Uterus (tissue), 4 donors: ENCODE data around the gene SFMBT2. TPM values are rescaled to one million over a fixed set of nuclear protein-coding genes. Genes with fewer than 3 reads are reported as not detected.

ENCODE experiments used
- DNase-seq, 2 donors: peaks; one replicate each; pipeline ENCODE4 v3.0.0-alpha.2; 2019 to 2020
- H3K27ac ChIP-seq, 2 donors: fragments of 200-600 bp; sonication (generic); 1 replicate in 1 of 2; 2 replicates in 1 of 2; pipeline ENCODE4 v1.5.1; 2016 to 2018
- H3K27me3 ChIP-seq, 2 donors: fragments of 200-600 bp; sonication (generic); one replicate each; pipeline ENCODE4 v1.5.1; 2018 to 2019; ENCODE audit warnings: control low read depth in 1 of 2
- H3K36me3 ChIP-seq, 2 donors: fragments of 200-600 bp; sonication (generic); one replicate each; pipeline ENCODE4 v1.5.1; 2019; ENCODE audit warnings: control low read depth in 1 of 2
- H3K4me1 ChIP-seq, 2 donors: fragments of 200-600 bp; sonication (generic); one replicate each; pipeline ENCODE4 v1.5.1; 2018 to 2019; ENCODE audit warnings: control low read depth in 1 of 2
- H3K4me3 ChIP-seq, 2 donors: fragments of 200-600 bp; sonication (generic); 1 replicate in 1 of 2; 2 replicates in 1 of 2; pipeline ENCODE4 v1.5.1; 2018 to 2019; ENCODE audit warnings: mild to moderate bottlenecking in 1 of 2
- H3K9me3 ChIP-seq, 2 donors: fragments of 200-600 bp; sonication (generic); one replicate each; pipeline ENCODE4 v1.5.1; 2019; ENCODE audit warnings: control low read depth in 1 of 2
- POLR2A ChIP-seq, 2 donors: fragments of 450-650 bp; IDR thresholded peaks; one replicate each; pipeline ENCODE4 v1.6.1; 2016; ENCODE audit warnings: antibody characterized with exemption in 2 of 2, mild to moderate bottlenecking in 1 of 2, moderate library complexity in 1 of 2
- intact Hi-C: fragments of 100-400 bp; cut with DNase I; formaldehyde crosslinking; loops from one replicate; pipeline ENCODE4 v1.15.1; 2023; ENCODE audit warnings: low total_unique reads
- total RNA-seq, 4 donors: library from RNA; depleted of rRNA in 3 of 4; stranded (reverse); fragments of >200 nt in 3 of 4; gene quantifications; one replicate each; pipeline versions ENCODE4 v1.1.0 to v1.2.4, GENCODE V29; 2014 to 2023
- TF ChIP-seq, protein P1 (sequence below), 4 experiments: fragments of 200-600 bp in 2 of 4; fragments of 450-650 bp in 2 of 4; sonication (generic) in 2 of 4; IDR thresholded peaks; one replicate each; pipeline ENCODE4 v1.5.1; 2016 to 2019; ENCODE audit warnings: antibody characterized with exemption in 4 of 4, mild to moderate bottlenecking in 2 of 4, moderate library complexity in 1 of 4
- donor health status: DM: yes; HTN: yes; CAD: no.

SFMBT2 gene
- total RNA-seq, 4 donors from 2014 or later = 7.7 to 23.4 (median 14.7) TPM

DNA sequence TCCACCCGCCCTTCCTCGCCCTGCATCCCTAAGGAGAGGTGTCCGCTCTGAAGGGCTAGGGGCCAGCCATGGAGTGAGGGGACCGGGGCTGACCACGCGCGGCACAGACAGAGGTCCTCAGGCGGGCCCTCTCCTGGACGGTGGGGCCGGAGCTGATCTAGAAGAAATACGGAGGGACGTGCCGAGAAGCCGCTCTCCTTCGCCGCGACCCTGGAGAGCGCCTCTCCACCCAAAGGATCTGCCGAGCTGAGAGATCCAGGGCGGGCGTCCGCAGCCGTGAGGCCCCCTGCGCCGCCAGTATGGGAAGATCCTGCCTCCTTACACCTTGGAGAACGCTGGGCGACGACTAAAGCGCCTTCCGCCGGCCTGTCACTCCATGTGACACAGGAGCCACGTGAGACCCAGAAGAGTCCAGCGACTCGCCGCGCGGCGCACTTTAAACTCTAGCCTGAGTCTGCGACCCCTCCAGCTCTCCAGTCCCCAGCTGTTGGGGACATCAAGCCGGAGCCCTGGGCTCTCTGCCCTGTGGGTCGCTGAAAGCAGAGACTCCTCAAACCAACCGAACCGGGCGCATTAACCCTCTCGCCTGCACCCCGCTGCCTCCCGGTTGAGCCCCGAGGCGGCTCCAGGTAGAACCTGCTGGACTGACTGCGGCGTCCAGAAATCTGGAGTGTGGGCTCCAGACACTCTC is 1.5 kb upstream of the SFMBT2 start:
- Histone ChIP-seq H3K9me3 (no peaks in the 10 kb centered on the region), H3K27ac (no peak overlapping the region), H3K4me1 (peaks cover 0 to 14% of the 10 kb centered on the region in 2 donors), H3K27me3 (peaks cover 3 to 9% of the 10 kb centered on the region in 2 donors), H3K36me3 (no peaks in the 10 kb centered on the region), H3K4me3 (no peak overlapping the region)
- DNase-seq = peak in 1 of 2 donors; percentile 20
- no peak for TF ChIP-seq POLR2A (IDR thresholded peaks at IDR 0.05)
- TF ChIP-seq, protein P1, sequence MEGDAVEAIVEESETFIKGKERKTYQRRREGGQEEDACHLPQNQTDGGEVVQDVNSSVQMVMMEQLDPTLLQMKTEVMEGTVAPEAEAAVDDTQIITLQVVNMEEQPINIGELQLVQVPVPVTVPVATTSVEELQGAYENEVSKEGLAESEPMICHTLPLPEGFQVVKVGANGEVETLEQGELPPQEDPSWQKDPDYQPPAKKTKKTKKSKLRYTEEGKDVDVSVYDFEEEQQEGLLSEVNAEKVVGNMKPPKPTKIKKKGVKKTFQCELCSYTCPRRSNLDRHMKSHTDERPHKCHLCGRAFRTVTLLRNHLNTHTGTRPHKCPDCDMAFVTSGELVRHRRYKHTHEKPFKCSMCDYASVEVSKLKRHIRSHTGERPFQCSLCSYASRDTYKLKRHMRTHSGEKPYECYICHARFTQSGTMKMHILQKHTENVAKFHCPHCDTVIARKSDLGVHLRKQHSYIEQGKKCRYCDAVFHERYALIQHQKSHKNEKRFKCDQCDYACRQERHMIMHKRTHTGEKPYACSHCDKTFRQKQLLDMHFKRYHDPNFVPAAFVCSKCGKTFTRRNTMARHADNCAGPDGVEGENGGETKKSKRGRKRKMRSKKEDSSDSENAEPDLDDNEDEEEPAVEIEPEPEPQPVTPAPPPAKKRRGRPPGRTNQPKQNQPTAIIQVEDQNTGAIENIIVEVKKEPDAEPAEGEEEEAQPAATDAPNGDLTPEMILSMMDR (IDR thresholded peaks at IDR 0.05) = no peak
- intact Hi-C loops = no loop called here

DNA sequence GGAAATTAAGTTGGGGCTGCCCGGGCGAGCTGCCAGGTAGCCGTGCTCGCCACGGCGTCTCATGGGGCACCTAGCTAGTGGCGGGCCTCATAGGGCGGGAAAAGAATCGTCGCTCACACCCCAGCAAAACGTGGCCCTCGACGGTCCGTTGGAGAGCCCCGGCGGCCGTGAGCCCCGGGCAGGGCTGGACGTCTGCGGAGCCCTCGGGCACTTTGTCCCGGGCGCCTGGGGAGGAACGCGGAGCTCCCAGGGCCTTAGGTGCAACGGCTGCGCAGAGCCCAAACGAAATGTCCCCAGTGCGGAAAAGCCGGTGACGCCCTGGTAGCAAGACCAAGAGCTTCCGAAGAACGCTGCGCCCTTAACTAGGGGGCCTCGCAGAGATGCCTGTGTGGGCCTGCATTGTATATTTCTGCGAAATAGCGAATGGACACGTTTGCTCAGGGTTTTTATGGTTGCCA is 866 bp upstream of the SFMBT2 start:
- peak in 1 of 2 donors; percentile 22 for DNase-seq
- H3K36me3 ChIP-seq = no peaks in the 10 kb centered on the region
- H3K27me3 ChIP-seq = peaks cover 3 to 9% of the 10 kb centered on the region in 2 donors
- intact Hi-C loops = no loop called here
- TF ChIP-seq, protein P1 (IDR thresholded peaks at IDR 0.05) = no peak
- no peak for TF ChIP-seq POLR2A (IDR thresholded peaks at IDR 0.05)
- no peaks in the 10 kb centered on the region for H3K9me3 ChIP-seq
- peak overlapping the region; percentile 72 to 80 for H3K4me3 ChIP-seq
- no peak overlapping the region for H3K27ac ChIP-seq
- H3K4me1 ChIP-seq = peaks cover 0 to 14% of the 10 kb centered on the region in 2 donors

DNA sequence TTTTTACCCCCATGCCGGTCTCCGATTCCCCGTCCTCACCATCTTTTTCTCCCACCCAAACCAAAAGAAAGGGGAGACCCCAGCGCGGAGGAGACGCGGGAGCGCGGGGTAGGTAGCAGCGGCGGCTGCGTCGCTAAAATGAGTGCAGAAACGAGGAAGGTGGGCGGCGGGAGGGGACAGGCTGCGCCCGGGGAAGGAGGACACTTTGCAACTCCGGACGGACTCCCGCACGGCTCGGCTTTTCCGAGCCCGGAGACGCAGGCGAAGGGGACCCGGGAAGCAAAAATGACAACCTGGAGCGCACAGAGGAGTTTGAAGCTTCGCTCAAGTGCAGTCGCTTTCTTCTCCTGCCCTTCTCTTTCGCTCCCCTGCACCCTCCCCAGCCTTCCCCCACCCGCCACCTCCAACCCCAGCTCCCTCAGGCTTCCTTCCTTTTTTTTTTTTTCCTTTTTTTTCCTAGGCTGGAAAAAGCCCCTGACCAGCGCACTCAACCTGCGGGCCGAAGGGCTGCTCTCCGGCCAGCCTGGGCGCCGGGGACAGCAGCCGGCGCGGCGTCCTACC is 453 bp downstream of the SFMBT2 start:
- intact Hi-C loops = no loop called here
- no peaks in the 10 kb centered on the region for H3K9me3 ChIP-seq
- H3K36me3 ChIP-seq = no peaks in the 10 kb centered on the region
- H3K27me3 ChIP-seq = peaks cover 3 to 9% of the 10 kb centered on the region in 2 donors
- TF ChIP-seq POLR2A (IDR thresholded peaks at IDR 0.05) = no peak
- TF ChIP-seq, protein P1 (IDR thresholded peaks at IDR 0.05) = no peak
- peak overlapping the region; percentile 74 to 82 for H3K27ac ChIP-seq
- H3K4me1 ChIP-seq = peaks cover 0 to 14% of the 10 kb centered on the region in 2 donors
- peak in 1 of 2 donors; percentile 26 for DNase-seq
- H3K4me3 ChIP-seq = peak overlapping the region; percentile 72 to 80

DNA sequence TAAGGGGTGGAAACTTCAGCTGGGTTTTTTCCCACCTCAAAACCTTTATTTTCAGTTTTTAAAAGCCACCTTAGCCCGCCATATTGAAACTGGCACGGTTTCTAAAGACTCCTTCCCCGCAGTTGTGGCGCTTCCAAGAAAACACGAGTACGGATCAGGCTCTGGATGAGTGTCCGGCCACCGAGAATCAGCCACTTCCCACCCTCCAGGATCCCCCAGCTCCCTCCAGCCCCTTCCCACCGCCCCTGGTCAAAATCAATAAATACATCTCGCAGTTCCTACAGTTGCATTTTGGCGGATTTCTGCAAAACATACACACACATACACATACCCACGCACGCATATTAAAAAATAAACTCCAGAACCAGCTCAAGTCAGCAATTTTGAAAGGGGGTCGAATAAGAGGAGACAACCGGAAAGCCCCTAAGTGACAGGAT is 1.1 kb downstream of the SFMBT2 start:
- Histone ChIP-seq H3K9me3 (no peaks in the 10 kb centered on the region), H3K27ac (peak overlapping the region; percentile 74 to 82), H3K36me3 (no peaks in the 10 kb centered on the region), H3K4me1 (peaks cover 0 to 14% of the 10 kb centered on the region in 2 donors), H3K4me3 (peak overlapping the region; percentile 72 to 80), H3K27me3 (peaks cover 3 to 9% of the 10 kb centered on the region in 2 donors)
- peak in 1 of 2 donors; percentile 20 for DNase-seq
- intact Hi-C loops = no loop called here
- TF ChIP-seq, protein P1 (IDR thresholded peaks at IDR 0.05) = no peak
- no peak for TF ChIP-seq POLR2A (IDR thresholded peaks at IDR 0.05)
